DND-41 (cell line): ENCODE data around the gene MAPK10.

Source experiments
- ATAC-seq: fragments of 200-7000 bp; cut with Tn5 transposase; 3 replicates; pipeline ENCODE4 v1.9.1; 2021; ENCODE audit warnings: low read depth; ENCODE audit not compliant: insufficient read depth
- DNase-seq: peaks from one replicate; pipeline ENCODE4 v3.0.0-alpha.2; 2020
- H2AFZ ChIP-seq: 2 replicates; pipeline ENCODE4 v1.6.0; 2012; ENCODE audit warnings: low read depth, low read length
- H3K27ac ChIP-seq: 2 replicates; pipeline ENCODE4 v1.5.1; 2012; ENCODE audit warnings: low read length, inconsistent platforms
- H3K27me3 ChIP-seq: fragments of 200-600 bp; sonication (generic); 2 replicates; pipeline ENCODE4 v1.6.0; 2012; ENCODE audit warnings: low read length, mild to moderate bottlenecking, inconsistent platforms; ENCODE audit not compliant: insufficient read depth, poor library complexity
- H3K36me3 ChIP-seq: 2 replicates; pipeline ENCODE4 v1.5.1; 2012; ENCODE audit warnings: low read length, inconsistent platforms; ENCODE audit not compliant: insufficient read depth
- H3K4me1 ChIP-seq: 2 replicates; pipeline ENCODE4 v1.5.1; 2012; ENCODE audit warnings: mild to moderate bottlenecking, low read length; ENCODE audit not compliant: insufficient read depth
- H3K4me2 ChIP-seq: 2 replicates; pipeline ENCODE4 v1.6.0; 2012; ENCODE audit warnings: mild to moderate bottlenecking, moderate library complexity, low read length, inconsistent platforms; ENCODE audit not compliant: insufficient read depth
- H3K4me3 ChIP-seq, 2 experiments: fragments of 200-600 bp in 1 of 2; shearing (Covaris generic) in 1 of 2; 2 replicates each; pipeline ENCODE4 v1.5.1; 2012 to 2016; ENCODE audit warnings: inconsistent platforms in 2 of 2, low read length in 2 of 2, mild to moderate bottlenecking in 2 of 2, low read depth in 1 of 2, moderate library complexity in 1 of 2
- H3K79me2 ChIP-seq: 2 replicates; pipeline ENCODE4 v1.6.0; 2012; ENCODE audit warnings: low read length, inconsistent platforms; ENCODE audit not compliant: insufficient read depth
- H3K9ac ChIP-seq: 2 replicates; pipeline ENCODE4 v1.6.0; 2012; ENCODE audit warnings: low read depth, mild to moderate bottlenecking, inconsistent platforms, low read length, moderate library complexity
- H3K9me3 ChIP-seq: 2 replicates; pipeline ENCODE4 v1.5.1; 2012; ENCODE audit warnings: low read length, moderate library complexity, mild to moderate bottlenecking, inconsistent platforms; ENCODE audit not compliant: insufficient read depth, severe bottlenecking
- H4K20me1 ChIP-seq: 2 replicates; pipeline ENCODE4 v1.6.0; 2012; ENCODE audit warnings: low read length; ENCODE audit not compliant: insufficient read depth
- CTCF ChIP-seq: IDR thresholded peaks from 2 replicates; pipeline ENCODE4 v1.5.1; 2012; ENCODE audit warnings: borderline replicate concordance, low read length, moderate library complexity, mild to moderate bottlenecking; ENCODE audit not compliant: poor library complexity, severe bottlenecking; ENCODE audit errors: extremely low read depth
- EZH2 ChIP-seq: IDR thresholded peaks from 3 replicates; pipeline ENCODE4 v1.6.1; 2012; ENCODE audit warnings: borderline replicate concordance, low read depth, mild to moderate bottlenecking, moderate library complexity, low read length, inconsistent platforms; ENCODE audit not compliant: severe bottlenecking

Gene MAPK10

GRCh38 chr4:86388252-86388651 lies 28.4 kb upstream of the MAPK10 start:
- no peak for DNase-seq
- no peak for ATAC-seq
- Histone ChIP-seq H3K27me3 (no peaks in the 10 kb centered on the region), H3K27ac (no peak overlapping the region), H3K9me3 (no peaks in the 10 kb centered on the region), H3K4me3 (no peak overlapping the region), H3K9ac (no peak overlapping the region), H3K4me1 (no peaks in the 10 kb centered on the region), H3K4me2 (no peak overlapping the region), H3K79me2 (no peaks in the 10 kb centered on the region), H3K36me3 (no peaks in the 10 kb centered on the region), H2AFZ (no peak overlapping the region), H4K20me1 (no peaks in the 10 kb centered on the region)
- no peak for TF ChIP-seq CTCF
- no peak for TF ChIP-seq EZH2

- H3K9ac ChIP-seq = no peak overlapping the region
- no peak overlapping the region for H3K4me2 ChIP-seq
- H3K4me1 ChIP-seq = no peaks in the 10 kb centered on the region
- H3K79me2 ChIP-seq = no peaks in the 10 kb centered on the region
- no peak overlapping the region for H3K4me3 ChIP-seq
- TF ChIP-seq CTCF (no peak), EZH2 (no peak)
- no peak overlapping the region for H2AFZ ChIP-seq
- no peaks in the 10 kb centered on the region for H4K20me1 ChIP-seq
- H3K27me3 ChIP-seq = no peaks in the 10 kb centered on the region
- no peaks in the 10 kb centered on the region for H3K9me3 ChIP-seq
- no peaks in the 10 kb centered on the region for H3K36me3 ChIP-seq
- ATAC-seq = no peak
- DNase-seq = no peak
- no peak overlapping the region for H3K27ac ChIP-seq
Measured at GRCh38 chr4:86386817-86387415, 27.1 kb upstream of the MAPK10 start.

GRCh38 chr4:86386201-86386600 lies 26.3 kb upstream of the MAPK10 start:
- DNase-seq (no peak), ATAC-seq (no peak)
- Histone ChIP-seq H3K4me2 (no peak overlapping the region), H3K9me3 (no peaks in the 10 kb centered on the region), H3K4me1 (no peaks in the 10 kb centered on the region), H3K36me3 (no peaks in the 10 kb centered on the region), H3K27me3 (no peaks in the 10 kb centered on the region), H3K27ac (no peak overlapping the region), H2AFZ (no peak overlapping the region), H4K20me1 (no peaks in the 10 kb centered on the region), H3K9ac (no peak overlapping the region), H3K79me2 (no peaks in the 10 kb centered on the region), H3K4me3 (no peak overlapping the region)
- no peak for TF ChIP-seq CTCF
- TF ChIP-seq EZH2 = no peak

- TF ChIP-seq CTCF (no peak), EZH2 (no peak)
- Histone ChIP-seq H3K4me2 (no peak overlapping the region), H3K4me3 (no peak overlapping the region), H3K9me3 (no peaks in the 10 kb centered on the region), H3K27ac (no peak overlapping the region), H4K20me1 (no peaks in the 10 kb centered on the region), H3K4me1 (no peaks in the 10 kb centered on the region), H2AFZ (no peak overlapping the region), H3K36me3 (no peaks in the 10 kb centered on the region), H3K79me2 (no peaks in the 10 kb centered on the region), H3K27me3 (no peaks in the 10 kb centered on the region), H3K9ac (no peak overlapping the region)
- DNase-seq = no peak
- no peak for ATAC-seq
Measured at GRCh38 chr4:86381431-86381830, 21.6 kb upstream of the MAPK10 start.
